HG03378 (cell line): ENCODE measurements around the gene TRPC4.

Source experiments
- ATAC-seq: cut with Tn5 transposase; IDR thresholded peaks from one replicate; pipeline ENCODE4 v1.9.1; 2021; ENCODE audit warnings: mild to moderate bottlenecking, moderate library complexity; ENCODE audit not compliant: unreplicated experiment

TRPC4 gene

GRCh38 chr13:37729876-37730275 is 139.7 kb downstream of the TRPC4 start:
- no peak for ATAC-seq

DNA sequence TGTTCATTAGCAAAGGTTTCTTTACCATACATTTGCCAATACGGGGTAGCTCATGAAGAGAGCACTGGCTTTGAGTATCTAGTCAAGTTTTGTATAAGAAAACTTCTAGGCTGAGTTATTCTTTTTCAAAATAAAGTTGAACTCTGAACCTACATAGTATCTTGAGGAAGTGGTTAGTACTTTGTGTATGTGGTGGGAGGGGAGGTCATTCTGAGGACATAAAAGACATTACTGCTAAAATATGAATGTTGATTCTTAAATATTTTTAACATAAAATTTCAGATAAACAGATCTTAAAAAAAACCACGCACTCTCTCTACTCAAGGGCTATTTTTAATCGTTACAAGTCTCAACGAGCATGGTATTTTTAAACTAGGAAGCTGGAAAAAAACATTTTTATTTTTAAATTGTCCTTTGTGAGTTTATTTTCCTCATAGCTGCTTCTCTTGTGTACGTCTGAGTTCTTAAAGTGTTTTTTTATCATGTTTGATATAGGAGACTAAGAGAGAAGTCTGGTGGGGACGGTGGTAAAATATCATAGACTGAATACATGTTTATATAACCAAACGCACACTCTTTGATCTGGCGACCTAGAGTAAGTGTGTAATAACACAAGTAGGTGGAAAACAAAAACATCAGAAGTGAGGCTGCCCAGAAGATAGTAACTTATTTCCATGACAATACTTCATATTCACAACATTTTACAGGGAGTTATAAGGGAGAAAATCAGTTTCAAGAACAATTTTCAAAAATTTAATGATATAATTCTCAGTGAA is 153.0 kb downstream of the TRPC4 start:
- no peak for ATAC-seq

- no peak for ATAC-seq
Observed at GRCh38 chr13:37715606-37716015, 154.0 kb downstream of the TRPC4 start.

GRCh38 chr13:37709318-37709717 is 160.3 kb downstream of the TRPC4 start:
- no peak for ATAC-seq

GRCh38 chr13:37707739-37708500 is 161.7 kb downstream of the TRPC4 start:
- no peak for ATAC-seq

DNA sequence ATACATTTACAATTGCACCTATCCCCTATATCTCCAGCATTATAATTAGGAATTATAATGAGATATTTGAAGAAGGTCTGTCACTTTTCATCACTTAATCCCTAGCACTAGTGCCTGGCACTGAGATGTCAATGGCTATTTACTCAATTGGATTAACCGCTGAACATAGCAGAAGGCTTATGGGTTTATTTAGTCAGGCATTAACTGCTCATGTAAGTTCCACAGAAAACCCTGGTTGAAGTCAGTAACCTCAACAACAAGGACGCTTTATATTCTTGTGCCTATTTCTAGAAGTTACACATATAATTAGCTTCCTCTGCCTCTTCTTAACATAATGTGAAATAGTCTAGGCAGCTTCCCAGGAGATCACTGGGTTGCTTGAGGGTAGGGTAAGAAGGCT is 163.5 kb downstream of the TRPC4 start:
- no peak for ATAC-seq

GRCh38 chr13:37701972-37702371 is 167.6 kb downstream of the TRPC4 start:
- ATAC-seq: no peak

DNA sequence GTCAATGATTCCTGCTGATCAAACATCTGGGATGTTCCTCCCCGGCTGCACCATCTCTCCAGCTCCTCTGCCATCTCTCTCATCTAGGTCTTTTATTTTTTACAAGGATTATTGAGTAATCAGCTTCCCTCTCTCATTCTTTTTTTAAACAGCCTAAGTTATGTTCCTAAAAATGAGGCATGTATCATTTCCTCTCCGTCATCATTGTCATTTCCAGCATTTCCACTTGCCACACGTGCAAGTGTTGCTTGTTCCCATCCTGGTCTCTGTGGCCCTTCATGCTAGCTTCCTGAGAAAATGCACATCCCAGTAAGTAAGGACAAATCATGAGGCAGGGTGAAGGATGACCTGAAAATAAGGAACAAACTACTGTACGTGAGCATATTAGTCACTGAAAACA is 168.3 kb downstream of the TRPC4 start:
- no peak for ATAC-seq

- no peak for ATAC-seq
Observed at GRCh38 chr13:37700887-37701286, 168.7 kb downstream of the TRPC4 start.

GRCh38 chr13:37695200-37695599 is 174.4 kb downstream of the TRPC4 start:
- ATAC-seq: no peak

GRCh38 chr13:37690361-37690760 is 179.2 kb downstream of the TRPC4 start:
- no peak for ATAC-seq

GRCh38 chr13:37686501-37686900 is 183.1 kb downstream of the TRPC4 start:
- ATAC-seq: no peak

- ATAC-seq: no peak
Observed at GRCh38 chr13:37685206-37685605, 184.4 kb downstream of the TRPC4 start.

GRCh38 chr13:37682496-37682895 is 187.1 kb downstream of the TRPC4 start:
- no peak for ATAC-seq

DNA sequence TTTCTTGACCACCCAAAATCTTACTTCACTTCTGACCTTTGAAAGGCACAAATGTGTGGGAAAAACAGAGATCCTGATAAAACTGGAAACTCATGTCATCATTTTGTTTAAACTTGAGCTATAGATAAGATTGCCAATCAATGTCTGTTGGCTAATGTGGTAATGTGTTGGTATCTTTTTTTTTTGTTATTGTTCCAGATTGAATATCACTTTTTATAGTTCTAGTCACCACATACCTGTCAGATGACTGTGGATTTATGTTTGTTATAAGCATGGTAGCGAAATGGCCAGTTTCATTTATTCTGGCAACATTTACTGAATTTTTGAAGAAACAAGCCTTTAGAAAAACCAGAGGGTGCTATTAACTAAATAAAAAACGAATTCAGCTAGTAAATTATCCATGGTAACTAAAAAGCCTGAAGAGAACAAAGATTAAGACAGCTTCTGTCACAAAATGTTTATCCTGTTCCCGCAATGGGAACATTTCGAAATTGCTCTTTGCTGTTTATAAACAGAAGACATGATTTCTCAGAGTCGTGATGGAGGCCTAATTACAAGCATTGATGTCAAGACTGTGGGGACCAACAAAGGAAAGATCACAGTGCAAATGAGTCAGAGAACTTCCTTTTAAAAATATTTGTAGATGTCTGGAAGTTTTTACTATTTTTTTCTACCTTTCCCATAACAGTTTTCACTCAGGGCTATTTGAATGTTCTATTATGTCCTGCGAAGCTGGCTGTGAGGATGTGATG is 188.1 kb downstream of the TRPC4 start:
- ATAC-seq: no peak

GRCh38 chr13:37680137-37680536 is 189.4 kb downstream of the TRPC4 start:
- ATAC-seq: no peak

DNA sequence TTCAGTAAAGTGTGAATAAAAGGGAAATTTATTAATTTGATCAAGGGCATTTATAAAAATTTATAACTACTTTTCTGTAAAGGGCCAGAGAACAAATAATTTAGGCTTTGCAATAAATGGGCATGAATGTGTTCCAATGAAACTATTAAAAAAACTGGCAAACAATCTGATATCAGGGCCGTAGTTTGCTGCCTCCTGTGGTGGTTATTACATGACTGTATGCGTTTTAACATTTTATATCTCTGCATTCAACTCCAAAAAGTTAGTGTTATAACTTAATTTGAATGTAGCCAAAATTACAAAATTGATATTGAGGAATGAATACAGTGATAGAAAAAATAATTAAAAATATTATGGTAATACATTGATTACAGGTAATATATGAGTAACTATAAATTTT is 190.5 kb downstream of the TRPC4 start:
- ATAC-seq: no peak

DNA sequence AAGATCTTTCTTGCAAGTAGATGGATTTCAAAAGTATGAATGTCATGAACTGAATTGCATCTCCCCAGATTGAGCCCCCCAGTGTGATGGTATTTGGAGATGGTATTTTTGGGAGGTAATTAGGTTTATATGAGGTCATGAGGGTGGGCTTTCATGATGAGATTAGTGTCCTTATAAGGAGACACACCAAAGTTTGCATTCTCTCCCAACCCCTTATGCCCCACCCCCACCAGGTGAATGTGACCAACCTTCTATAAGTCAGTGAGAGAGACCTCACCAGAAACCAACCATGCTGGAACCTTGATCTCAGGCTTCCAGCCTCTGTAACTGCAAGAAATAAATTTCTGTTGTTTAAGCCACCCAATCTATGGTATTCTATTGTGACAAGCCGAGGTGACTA is 199.7 kb downstream of the TRPC4 start:
- ATAC-seq: no peak

DNA sequence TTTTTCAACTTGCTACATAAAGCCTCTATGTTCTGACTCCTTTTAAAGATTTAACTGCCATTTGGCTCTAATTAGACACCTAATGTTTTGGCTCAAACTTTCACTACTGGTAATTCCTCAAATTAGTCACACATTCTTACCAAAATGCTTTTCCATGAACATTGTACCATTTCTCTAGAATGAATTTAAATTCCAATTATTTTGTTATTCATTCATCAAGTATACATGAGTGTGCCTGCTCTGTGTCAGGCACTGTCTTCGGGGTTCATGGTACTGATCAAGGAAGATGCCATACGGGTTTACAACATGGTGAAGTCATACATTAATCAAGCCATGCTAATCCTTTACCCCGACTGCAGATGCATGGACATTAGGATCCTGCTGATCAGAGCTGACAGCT is 201.9 kb downstream of the TRPC4 start:
- no peak for ATAC-seq

GRCh38 chr13:37666036-37666435 is 203.5 kb downstream of the TRPC4 start:
- ATAC-seq: no peak

DNA sequence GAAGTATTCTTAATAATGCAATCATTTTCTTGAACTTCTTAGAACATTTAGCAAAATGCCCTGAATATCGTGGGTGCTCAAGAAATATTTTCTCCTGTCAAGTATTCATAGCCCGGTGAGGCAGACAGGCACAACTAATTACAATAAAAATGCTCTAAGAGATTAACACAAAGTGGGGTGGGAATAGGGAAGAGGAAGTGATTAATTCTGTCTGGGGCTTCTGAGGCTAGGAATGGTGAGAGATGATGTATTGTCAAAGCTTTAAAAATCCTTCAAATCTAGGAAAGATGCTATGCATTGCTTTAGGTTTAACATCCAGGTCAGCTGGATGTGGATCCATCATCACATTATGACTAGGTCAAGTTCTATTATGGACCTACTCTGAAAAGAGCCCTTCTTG is 204.2 kb downstream of the TRPC4 start:
- no peak for ATAC-seq

DNA sequence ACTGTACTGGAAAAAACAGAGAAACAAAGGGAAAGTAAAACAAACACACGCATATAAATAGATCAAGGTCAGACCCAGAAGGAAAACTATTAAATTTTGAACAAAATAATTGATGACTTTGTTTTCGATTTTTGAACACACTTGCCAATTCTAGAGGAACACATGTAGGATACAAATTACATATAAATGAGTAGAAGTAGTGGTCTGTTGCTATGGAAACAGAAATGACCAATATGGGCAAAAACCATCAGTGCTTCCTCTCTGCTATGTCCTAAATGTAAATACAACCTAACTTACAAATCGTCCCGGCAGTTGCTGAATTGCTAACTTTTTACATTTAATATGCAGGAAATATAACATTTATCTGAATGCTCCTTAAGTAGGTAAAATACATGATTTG is 205.8 kb downstream of the TRPC4 start:
- no peak for ATAC-seq
